ENCODE measurements around the gene CFP. TPM values are rescaled to one million over a fixed set of nuclear protein-coding genes. Genes with fewer than 3 reads are reported as not detected.

Gene CFP
- total RNA-seq, 2 donors from 2014 or later = 13.1 to 18.9 TPM

GRCh38 chrX:47573341-47574075 lies 56.2 kb downstream of the CFP start:
- H3K4me1 ChIP-seq (ENCODE audit: control insufficient read depth in 1 of 2, low read depth in 2 of 2) = peaks cover 0 to 23% of the 10 kb centered on the region in 2 donors
- H3K27me3 ChIP-seq (replicated peaks; ENCODE audit: insufficient read depth) = no peaks in the 10 kb centered on the region
- H3K27ac ChIP-seq = peak overlapping the region in 1 of 2 donors; percentile 27
- no peak for ATAC-seq (ENCODE audit: insufficient number of reproducible peaks, low FRiP score, low read depth)
- no peaks in the 10 kb centered on the region for H3K9me3 ChIP-seq
- peak overlapping the region; percentile 56 for H3K4me3 ChIP-seq
- DNase-seq (ENCODE audit: low spot score) = no peak
- H3K36me3 ChIP-seq = peaks cover 3% of the 10 kb centered on the region
- TF ChIP-seq CTCF (IDR thresholded peaks at IDR 0.05) = no peak

Other genes starting within 250 kb of the CFP start
- gene ZNF41, start 146.7 kb downstream of the CFP start, total RNA-seq = 1 to 10 TPM; 8.1 to 9.1 TPM
- 10 to 100 TPM; 44.5 to 52.3 TPM for gene ARAF, start 68.7 kb downstream of the CFP start, total RNA-seq
- gene TIMP1, start 47.5 kb downstream of the CFP start, total RNA-seq = 1,000 to 10,000 TPM in 1 of 2 donors, 100 to 1,000 TPM in 1; 635 to 1,379 TPM
- gene SYN1, start 10.1 kb downstream of the CFP start, total RNA-seq = under 1 TPM; 0.27 to 0.85 TPM
- gene ELK1, start 20.6 kb upstream of the CFP start, total RNA-seq = 10 to 100 TPM; 23.8 to 33.4 TPM
- gene UXT, start 29.2 kb upstream of the CFP start, total RNA-seq = 100 to 1,000 TPM in 1 of 2 donors, 10 to 100 TPM in 1; 71.8 to 124 TPM
- 1 to 10 TPM; 6.8 to 8.2 TPM for gene ZNF81, start 207.0 kb upstream of the CFP start, total RNA-seq